Motor neuron (in vitro differentiated cells): ENCODE data around the gene BRAT1. TPM values are rescaled to one million over a fixed set of nuclear protein-coding genes. Genes with fewer than 3 reads are reported as not detected.
A peak's percentile ranks its signal among the peaks of the same experiment; 100 is the strongest.

Experiments
- ATAC-seq, 8 experiments: fragments of 200-7000 bp; cut with Tn5 transposase; replicated peaks in 6 of 8; 2 replicates each; pipeline ENCODE4 v1.8.0; 2021; ENCODE audit warnings: mild to moderate bottlenecking in 8 of 8, moderate library complexity in 8 of 8
- H3K27ac ChIP-seq, 2 donors: fragments of 250-450 bp; sonication (Bioruptor Pico); 2 replicates each; pipeline ENCODE4 v1.9.0; 2021; ENCODE audit warnings: antibody characterized with exemption in 2 of 2, mild to moderate bottlenecking in 2 of 2, moderate library complexity in 1 of 2
- H3K4me1 ChIP-seq, 2 donors: fragments of 250-450 bp; sonication (Bioruptor Pico); replicated peaks in 1 of 2; 2 replicates each; pipeline ENCODE4 v1.6.1; 2021; ENCODE audit warnings: antibody characterized with exemption in 2 of 2, mild to moderate bottlenecking in 2 of 2, moderate library complexity in 1 of 2
- H3K4me3 ChIP-seq, 5 donors: fragments of 250-450 bp; sonication (Bioruptor Pico); 2 replicates each; pipeline ENCODE4 v1.9.0; 2021; ENCODE audit warnings: antibody characterized with exemption in 5 of 5, mild to moderate bottlenecking in 5 of 5, moderate library complexity in 4 of 5
- WGBS, 10 experiments: fragments of 450-650 bp; shearing (Covaris generic); methylation state at CpG; one replicate each; pipeline ENCODE4 v1.0.0; 2022; 5-methylcytosine and 5-hydroxymethylcytosine counted together
- in situ Hi-C, 9 experiments: fragments of 400-800 bp; cut with MboI; loops; one replicate each; pipeline ENCODE4 v1.15.0; 2021; ENCODE audit warnings: low sequenced_read_pairs in 9 of 9, low pct_unique_long_range_greater_than_20kb in 2 of 9; ENCODE audit not compliant: unreplicated experiment in 9 of 9
- total RNA-seq, 8 experiments: library from RNA; unstranded; fragments of 300-600 nt; gene quantifications; 2 replicates each; pipeline versions ENCODE4 v1.2.3 to v1.2.4, GENCODE V29; 2022

The BRAT1 gene
- total RNA-seq, 8 experiments from 2014 or later: 11.9 to 25.9 (median 19.6) TPM

DNA sequence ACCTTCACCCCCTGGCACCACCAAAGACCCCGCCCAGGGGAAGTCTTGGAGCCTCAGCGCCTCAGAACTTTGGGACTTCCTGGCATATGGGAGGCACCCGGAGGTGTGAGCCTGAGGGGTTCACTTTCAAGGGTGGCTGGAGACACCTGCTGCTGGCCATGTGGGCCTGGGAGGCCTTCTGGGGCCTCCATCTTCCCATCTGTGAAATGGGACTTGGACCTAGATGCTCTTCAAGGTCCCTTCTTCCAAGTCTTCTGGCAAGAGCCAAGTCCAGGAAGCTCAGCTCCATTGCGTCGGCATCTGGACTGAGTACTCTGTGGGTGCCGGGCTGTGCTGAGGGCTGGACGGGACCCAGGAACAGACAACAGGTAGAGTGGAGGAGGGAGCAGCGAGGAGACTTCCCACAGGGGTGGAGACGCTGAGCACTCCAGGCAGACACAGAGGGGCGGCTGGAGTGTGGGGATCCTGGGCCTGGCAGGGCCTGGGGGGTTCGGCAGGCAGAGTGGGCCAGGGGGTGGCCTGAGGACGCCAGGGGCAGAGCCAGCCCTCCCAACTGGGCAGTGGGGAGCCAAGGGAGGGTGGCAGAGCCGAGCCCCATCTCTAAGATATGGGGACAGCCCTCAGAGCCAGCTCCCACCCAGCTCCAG is 45.1 kb downstream of the BRAT1 start:
- ATAC-seq: no peak
- peaks cover 31 to 33% of the 10 kb centered on the region in 2 donors for H3K4me1 ChIP-seq
- whole genome bisulfite sequencing, 10 experiments: 82 to 100% (median 100%) methylated on average over 1 to 2 of the region's 13 CpGs; no CpG with 5 or more reads in 7 of the 10 experiments
- no peak overlapping the region for H3K27ac ChIP-seq
- no peak overlapping the region for H3K4me3 ChIP-seq
- in situ Hi-C loops: no loop called here

- ATAC-seq: no peak
- Histone ChIP-seq H3K27ac (peak overlapping the region in 1 of 2 donors; percentile 2), H3K4me1 (peaks cover 31 to 36% of the 10 kb centered on the region in 2 donors), H3K4me3 (no peak overlapping the region)
- 10 to 100% (median 52%) methylated on average over 2 to 4 of the region's 23 CpGs; no CpG with 5 or more reads in 7 of the 10 experiments for WGBS, 10 experiments
- in situ Hi-C loops: no loop called here
These were observed 45.9 kb downstream of the BRAT1 start for GRCh38 chr7:2509298-2509906.

- in situ Hi-C loops: no loop called here
- Histone ChIP-seq H3K4me3 (no peak overlapping the region), H3K4me1 (peaks cover 31 to 37% of the 10 kb centered on the region in 2 donors), H3K27ac (no peak overlapping the region)
- WGBS, 10 experiments: 0 to 82% (median 50%) methylated on average over 1 to 6 of the region's 43 CpGs; no CpG with 5 or more reads in 5 of the 10 experiments
- ATAC-seq: peak; percentile 58 to 89 (median 80)
These were observed 46.8 kb downstream of the BRAT1 start for GRCh38 chr7:2508327-2509215.

DNA sequence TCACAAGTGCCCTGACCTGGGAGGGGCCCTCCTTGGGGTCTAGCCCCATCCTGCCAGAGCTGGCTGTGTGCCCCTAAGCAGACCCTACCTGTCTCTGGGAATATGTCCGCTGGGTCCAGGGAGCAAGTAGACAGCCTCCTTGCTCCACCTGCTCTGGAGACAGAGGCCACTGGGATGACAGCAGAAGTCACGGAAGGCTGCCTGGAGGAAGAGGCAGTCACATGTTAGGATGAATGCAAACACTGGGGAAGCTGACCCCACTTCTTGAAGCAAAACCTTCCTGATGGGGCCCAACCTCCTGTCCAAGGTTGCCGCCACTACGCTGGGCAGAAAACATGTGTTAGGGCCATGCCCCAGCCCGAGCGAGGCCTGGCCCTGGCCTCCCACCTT is 47.4 kb downstream of the BRAT1 start:
- H3K4me1 ChIP-seq: peaks cover 31 to 37% of the 10 kb centered on the region in 2 donors
- no peak for ATAC-seq
- in situ Hi-C loops: no loop called here
- H3K27ac ChIP-seq: no peak overlapping the region
- H3K4me3 ChIP-seq: no peak overlapping the region
- WGBS, 10 experiments: 83 to 100% (median 95%) methylated on average over 1 to 5 of the region's 6 CpGs; no CpG with 5 or more reads in 6 of the 10 experiments

- Histone ChIP-seq H3K27ac (no peak overlapping the region), H3K4me1 (peaks cover 31 to 35% of the 10 kb centered on the region in 2 donors), H3K4me3 (no peak overlapping the region)
- in situ Hi-C loops: no loop called here
- WGBS, 10 experiments: 80 to 100% (median 91%) methylated on average over 1 to 9 of the region's 26 CpGs; no CpG with 5 or more reads in 6 of the 10 experiments
- ATAC-seq: no peak
These were observed 48.0 kb downstream of the BRAT1 start for GRCh38 chr7:2507208-2507916.

- Histone ChIP-seq H3K4me1 (peaks cover 22 to 25% of the 10 kb centered on the region in 2 donors), H3K4me3 (no peak overlapping the region), H3K27ac (no peak overlapping the region)
- in situ Hi-C loops: no loop called here
- no peak for ATAC-seq
- WGBS, 10 experiments: 80 to 100% (median 86%) methylated on average over 1 to 6 of the region's 14 CpGs; no CpG with 5 or more reads in 6 of the 10 experiments
These were observed 49.9 kb downstream of the BRAT1 start for GRCh38 chr7:2505401-2505800.

- ATAC-seq: no peak
- 93 to 95% methylated on average over 3 to 6 of the region's 19 CpGs; no CpG with 5 or more reads in 8 of the 10 experiments for WGBS, 10 experiments
- H3K27ac ChIP-seq: no peak overlapping the region
- peaks cover 26 to 29% of the 10 kb centered on the region in 2 donors for H3K4me1 ChIP-seq
- in situ Hi-C loops: no loop called here
- H3K4me3 ChIP-seq: no peak overlapping the region
These were observed 50.4 kb downstream of the BRAT1 start for GRCh38 chr7:2504889-2505375.

- Histone ChIP-seq H3K27ac (no peak overlapping the region), H3K4me1 (peaks cover 28 to 30% of the 10 kb centered on the region in 2 donors), H3K4me3 (no peak overlapping the region)
- ATAC-seq: no peak
- 80 to 96% (median 90%) methylated on average over 2 to 6 of the region's 21 CpGs; no CpG with 5 or more reads in 6 of the 10 experiments for whole genome bisulfite sequencing, 10 experiments
- in situ Hi-C loops: no loop called here
These were observed 51.0 kb downstream of the BRAT1 start for GRCh38 chr7:2504128-2504888.

DNA sequence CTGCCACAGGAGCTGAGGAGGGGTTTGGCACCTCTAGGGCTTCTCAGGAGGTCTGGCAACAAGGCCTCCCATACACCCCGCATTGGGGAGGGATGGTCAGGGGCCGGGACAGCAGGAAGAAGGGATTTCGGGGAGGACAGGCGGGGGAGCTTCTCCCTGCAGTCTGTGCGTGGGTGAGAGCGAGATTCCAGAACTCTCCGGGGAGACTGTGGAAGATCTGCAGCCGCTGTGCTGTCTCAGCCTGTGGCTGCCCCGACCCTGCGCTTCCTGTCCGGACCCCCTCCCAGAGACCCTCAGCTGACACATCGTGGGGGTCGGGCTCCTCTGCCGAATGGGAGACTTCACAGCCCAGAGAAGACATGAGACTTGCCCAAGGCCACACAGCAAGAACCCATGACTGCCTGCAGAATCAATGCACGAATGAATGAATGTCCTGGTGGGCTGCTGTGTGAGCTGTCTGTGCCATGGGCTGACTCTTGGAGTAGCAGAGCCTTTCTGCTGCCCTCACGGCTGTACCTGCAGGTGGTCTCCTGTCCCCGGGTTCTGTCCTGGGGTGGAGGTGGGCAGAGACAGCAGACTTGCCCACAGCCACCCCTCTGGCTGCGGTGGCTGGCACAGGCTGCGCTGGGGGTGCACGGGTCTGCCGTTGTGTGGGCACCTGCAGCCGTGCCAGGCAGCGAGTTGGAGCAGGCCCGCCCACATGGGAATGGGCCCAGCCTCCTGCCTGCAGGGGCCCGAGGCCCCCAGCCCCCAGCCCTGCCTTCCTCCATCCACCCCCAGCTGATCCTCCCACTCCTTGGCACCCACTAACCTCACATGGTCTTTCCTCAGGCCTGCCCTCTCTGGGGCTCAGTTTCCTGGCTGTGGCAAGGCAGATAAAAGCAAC is 52.0 kb downstream of the BRAT1 start:
- 87 to 100% methylated on average over 1 to 3 of the region's 25 CpGs; no CpG with 5 or more reads in 8 of the 10 experiments for WGBS, 10 experiments
- Histone ChIP-seq H3K4me1 (peaks cover 28 to 30% of the 10 kb centered on the region in 2 donors), H3K4me3 (no peak overlapping the region), H3K27ac (no peak overlapping the region)
- ATAC-seq: no peak
- in situ Hi-C loops: no loop called here

GRCh38 chr7:2502647-2502966 is 52.7 kb downstream of the BRAT1 start:
- ATAC-seq: no peak
- H3K4me3 ChIP-seq: no peak overlapping the region
- H3K27ac ChIP-seq: no peak overlapping the region
- in situ Hi-C loops: no loop called here
- WGBS, 10 experiments: no CpG with 5 or more reads among the region's 13 CpGs
- H3K4me1 ChIP-seq: peaks cover 34 to 36% of the 10 kb centered on the region in 2 donors

- no peak overlapping the region for H3K27ac ChIP-seq
- no peak overlapping the region for H3K4me3 ChIP-seq
- H3K4me1 ChIP-seq: peaks cover 35 to 41% of the 10 kb centered on the region in 2 donors
- no peak for ATAC-seq
- in situ Hi-C loops: no loop called here
- WGBS, 10 experiments: 95% methylated on average over 4 of the region's 9 CpGs; no CpG with 5 or more reads in 9 of the 10 experiments
These were observed 53.2 kb downstream of the BRAT1 start for GRCh38 chr7:2501947-2502646.
